ENCODE data around the gene UMPS. TPM values are rescaled to one million over a fixed set of nuclear protein-coding genes. Genes with fewer than 3 reads are reported as not detected.
"Not testable (repeated sequence)": the region's sequence is repeated elsewhere in the genome, so short reads cannot be mapped to it uniquely, and the experiment has no call there.

Gene UMPS
- total RNA-seq, 1 experiment from 2014 or later: 62.9 TPM

GRCh38 chr3:124786511-124787241 lies 56.4 kb downstream of the UMPS start:
- Histone ChIP-seq H3K27ac (no peak overlapping the region), H3K36me3 (peaks cover 4% of the 10 kb centered on the region; the same call in 1 of the 2 replicates)
- no peak for DNase-seq

GRCh38 chr3:124787476-124788195 lies 57.4 kb downstream of the UMPS start:
- no peak for DNase-seq

More at GRCh38 chr3:124786511-124787241, 56.4 kb downstream of the UMPS start:
- Histone ChIP-seq H3K4me3 (no peak overlapping the region), H3K27me3 (no peaks in the 10 kb centered on the region), H3K9me3 (replicated peaks) (no peaks in the 10 kb centered on the region), H3K4me1 (peaks cover 33% of the 10 kb centered on the region)

GRCh38 chr3:124788254-124788745 lies 58.0 kb downstream of the UMPS start:
- DNase-seq: no peak
- no peaks in the 10 kb centered on the region for H3K27me3 ChIP-seq
- no peak overlapping the region for H3K27ac ChIP-seq
- peaks cover 4% of the 10 kb centered on the region; the same call in 1 of the 2 replicates for H3K36me3 ChIP-seq
- no peak overlapping the region for H3K4me3 ChIP-seq
- H3K9me3 ChIP-seq (replicated peaks): no peaks in the 10 kb centered on the region
- H3K4me1 ChIP-seq: peaks cover 33% of the 10 kb centered on the region

More at GRCh38 chr3:124787476-124788195, 57.4 kb downstream of the UMPS start:
- H3K36me3 ChIP-seq: peaks cover 4% of the 10 kb centered on the region; the same call in 1 of the 2 replicates
- no peak overlapping the region for H3K27ac ChIP-seq
- H3K4me1 ChIP-seq: peaks cover 33% of the 10 kb centered on the region
- H3K4me3 ChIP-seq: no peak overlapping the region
- no peaks in the 10 kb centered on the region for H3K27me3 ChIP-seq
- no peaks in the 10 kb centered on the region for H3K9me3 ChIP-seq (replicated peaks)

- H3K27me3 ChIP-seq; H3K9me3 ChIP-seq (replicated peaks); H3K27ac ChIP-seq; DNase-seq; H3K4me3 ChIP-seq; H3K36me3 ChIP-seq: not testable (repeated sequence)
- peaks cover 26% of the 10 kb centered on the region for H3K4me1 ChIP-seq
Measured at GRCh38 chr3:124789103-124789502, 58.9 kb downstream of the UMPS start.

- Histone ChIP-seq H3K9me3 (replicated peaks) (no peaks in the 10 kb centered on the region), H3K4me1 (peaks cover 24% of the 10 kb centered on the region), H3K4me3 (no peak overlapping the region), H3K27me3 (no peaks in the 10 kb centered on the region), H3K27ac (no peak overlapping the region), H3K36me3 (peaks cover 8% of the 10 kb centered on the region)
- DNase-seq: no peak
Measured at GRCh38 chr3:124791142-124791541, 60.9 kb downstream of the UMPS start.

GRCh38 chr3:124791639-124792151 lies 61.4 kb downstream of the UMPS start:
- Histone ChIP-seq H3K27ac (peak overlapping the region; percentile 36), H3K27me3 (no peaks in the 10 kb centered on the region), H3K4me3 (no peak overlapping the region), H3K36me3 (peaks cover 10% of the 10 kb centered on the region), H3K4me1 (peaks cover 24% of the 10 kb centered on the region), H3K9me3 (replicated peaks) (no peaks in the 10 kb centered on the region)
- DNase-seq: no peak

GRCh38 chr3:124792341-124793040 lies 62.2 kb downstream of the UMPS start:
- Histone ChIP-seq H3K36me3 (peaks cover 10% of the 10 kb centered on the region), H3K4me3 (no peak overlapping the region), H3K27me3 (no peaks in the 10 kb centered on the region), H3K9me3 (replicated peaks) (no peaks in the 10 kb centered on the region), H3K27ac (peak overlapping the region; percentile 36), H3K4me1 (peaks cover 21% of the 10 kb centered on the region)
- DNase-seq: peak; percentile 68 to 88

GRCh38 chr3:124793054-124793739 lies 62.9 kb downstream of the UMPS start:
- H3K9me3 ChIP-seq (replicated peaks): no peaks in the 10 kb centered on the region
- DNase-seq: no peak
- peak overlapping the region; percentile 36 for H3K27ac ChIP-seq
- H3K4me3 ChIP-seq: no peak overlapping the region
- H3K4me1 ChIP-seq: peaks cover 21% of the 10 kb centered on the region
- H3K27me3 ChIP-seq: no peaks in the 10 kb centered on the region
- peaks cover 10% of the 10 kb centered on the region for H3K36me3 ChIP-seq

GRCh38 chr3:124796477-124796876 lies 66.2 kb downstream of the UMPS start:
- H3K4me1 ChIP-seq: peaks cover 32% of the 10 kb centered on the region
- no peak overlapping the region for H3K27ac ChIP-seq
- no peak for DNase-seq
- no peak overlapping the region for H3K4me3 ChIP-seq
- no peaks in the 10 kb centered on the region for H3K9me3 ChIP-seq (replicated peaks)
- peaks cover 7% of the 10 kb centered on the region for H3K36me3 ChIP-seq
- no peaks in the 10 kb centered on the region for H3K27me3 ChIP-seq

GRCh38 chr3:124797426-124797945 lies 67.2 kb downstream of the UMPS start:
- no peak for DNase-seq
- Histone ChIP-seq H3K4me3 (no peak overlapping the region), H3K36me3 (peaks cover 7% of the 10 kb centered on the region), H3K27me3 (no peaks in the 10 kb centered on the region), H3K9me3 (replicated peaks) (no peaks in the 10 kb centered on the region), H3K4me1 (peaks cover 24% of the 10 kb centered on the region), H3K27ac (no peak overlapping the region)

Other genes starting within 250 kb of the UMPS start
- 85.3 and 105 TPM in 2 replicates for gene ITGB5, start 156.9 kb downstream of the UMPS start, total RNA-seq (2014; rRNA removed; shearing (Covaris generic))
- gene MUC13, start 204.3 kb downstream of the UMPS start, total RNA-seq (2014; rRNA removed; shearing (Covaris generic)): not detected in 2 replicates